ENCODE measurements around the gene HCN2. TPM values are rescaled to one million over a fixed set of nuclear protein-coding genes. Genes with fewer than 3 reads are reported as not detected.

Gene HCN2
- total and polyA plus RNA-seq, 2 of the 8 experiments (the other 6 are each of a cell fraction or from before 2014, with no cell fraction given) = 1.0 to 4.0 TPM

GRCh38 chr19:547836-548720 is 41.6 kb upstream of the HCN2 start (continued):
- TF ChIP-seq CHD7 (IDR thresholded peaks at IDR 0.05; ENCODE audit: insufficient replicate concordance, low read length) (no peak), KDM4A (IDR thresholded peaks at IDR 0.05; ENCODE audit: low read depth, low read length, severe bottlenecking) (no peak), HDAC2 (IDR thresholded peaks at IDR 0.05; ENCODE audit: borderline replicate concordance in 1 of 2, low read depth in 2 of 2, low read length in 2 of 2) (peak in 1 of 2 experiments; percentile 73; a peak in 1 of 4 replicates), BACH1 (IDR thresholded peaks at IDR 0.05; ENCODE audit: low read length) (no peak), KDM1A (IDR thresholded peaks at IDR 0.05; ENCODE audit: borderline replicate concordance, low read length) (peak; percentile 83; the same call in 1 of the 2 replicates)
